D341Med (cell line): ENCODE data around the gene CPA3.

ENCODE experiments used
- DNase-seq: peaks from one replicate; pipeline ENCODE4 v3.0.0; 2012; ENCODE audit warnings: low spot score

The CPA3 gene

GRCh38 chr3:148861277-148861869 lies 3.7 kb upstream of the CPA3 start:
- peak; percentile 51 for DNase-seq

GRCh38 chr3:148863297-148863696 lies 1.8 kb upstream of the CPA3 start:
- DNase-seq: no peak

DNA sequence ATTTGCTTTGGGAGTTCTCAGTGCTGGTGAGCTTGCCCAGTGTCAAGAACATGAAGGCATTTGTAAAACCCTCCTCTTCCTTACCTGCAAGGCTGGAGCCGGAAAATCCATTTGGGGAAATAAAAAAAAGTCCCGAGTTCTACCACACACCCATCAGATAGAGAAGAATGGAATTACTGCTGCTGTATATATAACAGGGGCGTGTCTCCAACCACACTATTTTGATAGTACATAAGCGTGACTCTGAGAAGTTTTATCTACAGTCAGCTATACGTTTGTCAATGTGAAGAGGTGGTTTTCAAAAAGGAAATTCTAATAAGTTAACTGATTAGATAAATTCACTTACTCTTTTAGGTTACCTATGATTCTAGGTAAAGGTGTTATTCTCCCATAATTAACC lies 1.3 kb upstream of the CPA3 start:
- DNase-seq: no peak

- no peak for DNase-seq
Observed at GRCh38 chr3:148866261-148866660, 1.2 kb downstream of the CPA3 start.

- DNase-seq: no peak
Observed at GRCh38 chr3:148873270-148873927, 8.3 kb downstream of the CPA3 start.

DNA sequence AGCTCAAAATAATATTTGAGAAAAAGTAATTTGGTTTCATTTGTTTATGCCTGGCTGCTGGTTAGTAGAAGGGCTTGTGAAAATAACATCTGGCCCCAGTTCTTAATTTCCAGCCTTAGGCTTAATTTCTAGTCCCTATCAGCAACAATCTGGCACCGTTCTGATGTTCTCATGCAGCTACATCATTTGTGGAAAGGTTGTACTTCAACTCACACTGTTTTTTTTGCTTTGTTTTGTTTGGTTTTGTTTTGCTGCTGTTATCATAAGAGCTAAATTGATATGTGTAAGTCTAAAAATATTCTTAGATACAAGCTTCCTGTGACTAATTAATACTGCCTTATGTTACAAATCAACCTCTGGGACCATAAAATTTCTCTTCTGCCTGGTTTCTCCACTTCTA lies 8.9 kb downstream of the CPA3 start:
- no peak for DNase-seq

- DNase-seq: no peak
Observed at GRCh38 chr3:148878095-148878494, 13.0 kb downstream of the CPA3 start.

- DNase-seq: no peak
Observed at GRCh38 chr3:148879256-148879655, 14.2 kb downstream of the CPA3 start.

DNA sequence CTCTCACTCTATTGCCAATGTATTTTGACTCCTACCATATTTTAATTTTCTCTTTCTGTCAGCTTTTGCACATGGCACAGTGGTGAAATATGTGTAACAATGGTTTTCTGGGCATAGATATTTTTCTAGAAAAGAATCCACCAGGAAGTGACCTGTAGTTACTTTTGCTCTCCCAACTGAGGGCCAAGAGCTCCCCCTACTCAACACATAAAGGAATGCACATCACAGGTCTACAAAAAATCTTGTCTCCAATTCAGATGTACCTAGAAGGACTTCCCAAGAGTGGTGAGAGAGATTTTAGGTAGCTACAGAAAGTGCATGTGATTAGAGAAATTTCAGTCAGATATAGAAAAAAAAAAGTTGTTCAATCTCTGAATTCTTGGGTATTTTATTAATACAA lies 15.6 kb downstream of the CPA3 start:
- DNase-seq: peak; percentile 24

- DNase-seq: no peak
Observed at GRCh38 chr3:148881286-148881685, 16.2 kb downstream of the CPA3 start.

DNA sequence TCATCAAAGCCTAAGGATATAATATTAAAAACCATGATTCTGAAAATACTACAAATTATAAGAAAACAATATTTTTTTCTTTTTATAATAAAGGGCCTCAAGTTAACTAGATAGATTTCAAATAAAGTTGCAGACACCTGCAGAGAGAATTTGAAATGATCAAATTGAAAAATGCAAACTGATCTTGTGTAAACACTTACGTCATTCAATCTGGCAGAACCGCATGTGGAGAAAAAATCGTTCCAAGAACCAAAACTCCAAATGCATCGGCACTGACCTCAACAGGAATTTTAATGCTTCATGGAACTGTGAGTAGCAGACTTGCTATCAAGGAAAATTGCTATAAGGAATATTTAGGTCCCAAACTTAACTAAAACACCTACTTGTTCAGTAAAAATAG lies 17.2 kb downstream of the CPA3 start:
- DNase-seq: no peak

DNA sequence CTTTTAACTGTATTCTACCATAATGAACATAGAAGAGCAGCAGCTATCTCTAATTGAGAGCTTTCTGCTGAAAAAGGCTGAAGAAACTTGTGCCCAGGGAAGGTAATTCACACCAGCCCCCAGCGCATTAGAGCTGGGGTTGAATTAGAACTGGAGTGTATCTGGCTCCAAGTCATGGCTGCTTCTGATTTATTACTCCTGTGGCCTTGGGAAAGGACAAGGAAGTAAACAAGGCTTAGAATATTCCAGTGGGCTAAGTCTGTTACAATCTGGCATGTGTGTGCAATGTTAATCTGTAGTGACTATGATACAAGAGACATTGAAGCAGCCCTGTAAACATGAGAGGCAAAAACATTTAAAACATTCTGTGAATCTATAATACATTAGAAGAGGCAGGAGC lies 18.1 kb downstream of the CPA3 start:
- DNase-seq: no peak

DNA sequence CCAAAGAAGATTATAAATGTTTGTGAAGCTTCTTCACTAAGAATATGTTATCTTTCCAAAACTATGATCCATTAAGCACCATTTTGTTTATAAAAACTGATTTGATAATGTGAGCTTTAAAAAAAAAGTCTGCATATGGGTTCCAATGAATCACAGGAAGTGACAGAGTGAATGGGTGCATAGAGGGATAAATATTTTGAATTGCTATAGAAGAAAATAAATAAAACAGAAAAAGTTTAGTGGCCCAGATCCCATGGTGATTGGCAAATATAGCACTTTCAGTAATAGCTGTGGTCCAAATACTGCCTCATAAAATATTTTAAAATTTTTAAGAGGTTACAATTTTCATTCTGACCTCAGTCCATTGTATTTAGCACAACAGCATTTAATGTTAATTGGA lies 19.2 kb downstream of the CPA3 start:
- DNase-seq: no peak

DNA sequence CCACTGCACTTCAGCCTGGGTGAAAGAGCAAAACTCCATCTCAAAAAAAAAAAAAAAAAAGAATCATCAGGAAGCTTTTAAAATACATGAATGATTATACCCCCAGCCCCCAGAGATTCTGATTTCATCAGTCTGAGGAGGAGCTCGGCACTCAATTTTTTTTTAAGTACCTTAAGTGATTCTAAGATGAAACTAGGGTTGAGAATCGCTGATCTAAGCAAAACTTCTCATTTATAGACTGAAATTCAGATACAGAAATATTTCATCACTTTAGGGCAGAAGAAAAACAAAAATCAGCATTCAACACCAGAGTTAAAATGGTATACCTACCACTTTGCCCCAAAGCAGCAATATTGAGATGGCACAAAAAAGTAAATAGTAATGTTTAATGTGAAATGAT lies 24.7 kb downstream of the CPA3 start:
- DNase-seq: no peak

DNA sequence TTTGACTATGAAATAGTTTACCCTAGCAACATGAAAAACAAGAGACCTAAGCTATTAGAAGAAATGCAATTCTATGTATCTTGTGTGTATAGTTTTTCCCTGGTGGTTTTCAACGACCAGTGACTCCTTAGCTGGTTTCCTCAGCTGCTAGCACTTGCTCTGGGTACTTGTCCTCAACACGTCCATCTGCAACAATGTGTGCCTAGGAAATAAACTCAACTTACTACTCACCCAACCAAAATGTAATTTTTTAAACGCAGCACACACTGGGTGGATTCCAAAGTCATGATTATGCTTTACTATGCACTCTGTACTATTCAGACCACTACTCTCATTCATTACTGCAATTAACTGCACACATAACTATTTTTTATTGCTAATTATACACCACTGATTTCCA lies 31.0 kb downstream of the CPA3 start:
- no peak for DNase-seq

DNA sequence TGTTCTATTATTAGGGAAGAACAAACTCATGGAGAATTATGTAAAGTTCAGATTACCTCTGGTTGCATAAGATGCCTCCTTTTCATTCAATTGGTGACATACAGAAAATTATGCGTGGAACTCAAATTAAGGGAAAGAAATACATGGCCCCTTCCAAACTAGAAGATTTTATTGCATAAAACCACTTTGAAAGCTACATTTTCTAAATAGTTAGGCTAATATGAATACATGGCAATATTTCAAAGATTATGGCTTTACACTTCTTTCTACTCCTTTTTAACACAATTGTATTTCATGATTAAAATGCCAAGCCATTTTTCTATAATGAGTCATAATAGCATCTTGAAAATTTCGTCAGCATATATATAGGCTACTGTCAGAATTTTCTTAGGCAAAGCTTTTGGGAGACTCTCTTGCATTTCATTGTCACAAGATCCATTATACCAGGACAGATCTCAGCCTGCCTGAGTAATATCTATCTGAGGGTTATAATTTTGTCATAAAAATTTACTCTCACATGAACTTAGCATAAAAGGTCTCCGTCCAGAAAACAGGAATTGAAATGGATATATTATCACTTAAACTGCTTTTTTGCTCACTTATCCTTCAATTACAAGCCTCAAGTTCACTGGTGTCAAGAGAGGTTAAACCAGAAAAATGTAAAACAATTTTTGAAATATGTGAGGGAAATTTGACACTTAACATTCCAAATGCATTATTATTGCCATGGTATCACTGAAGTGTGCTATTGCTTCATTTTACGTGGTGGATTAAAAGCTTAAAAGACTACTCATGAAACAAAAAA lies 37.1 kb downstream of the CPA3 start:
- DNase-seq: no peak

DNA sequence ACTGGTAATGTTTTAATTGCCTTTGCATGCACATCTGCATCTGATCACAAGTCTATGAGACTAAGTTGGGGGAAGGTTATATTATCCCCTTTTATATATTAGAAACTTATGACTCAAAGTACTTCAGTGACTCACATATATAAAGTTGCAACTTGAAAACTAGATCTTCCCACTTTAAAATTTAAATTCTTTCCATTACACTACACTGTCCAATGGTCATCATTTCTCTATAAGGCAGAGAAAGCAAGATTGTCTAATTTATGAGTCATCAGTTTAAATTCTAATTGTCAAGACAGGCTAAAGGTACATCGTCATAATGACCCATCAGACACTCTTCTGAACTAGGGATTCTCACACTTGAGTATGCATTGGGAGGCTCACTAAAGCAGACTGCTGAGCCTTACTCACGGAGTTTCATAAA lies 37.9 kb downstream of the CPA3 start:
- no peak for DNase-seq

- DNase-seq: no peak
Observed at GRCh38 chr3:148903941-148904340, 38.8 kb downstream of the CPA3 start.

GRCh38 chr3:148906667-148907066 lies 41.6 kb downstream of the CPA3 start:
- DNase-seq: no peak

GRCh38 chr3:148911173-148911572 lies 46.1 kb downstream of the CPA3 start:
- DNase-seq: no peak

DNA sequence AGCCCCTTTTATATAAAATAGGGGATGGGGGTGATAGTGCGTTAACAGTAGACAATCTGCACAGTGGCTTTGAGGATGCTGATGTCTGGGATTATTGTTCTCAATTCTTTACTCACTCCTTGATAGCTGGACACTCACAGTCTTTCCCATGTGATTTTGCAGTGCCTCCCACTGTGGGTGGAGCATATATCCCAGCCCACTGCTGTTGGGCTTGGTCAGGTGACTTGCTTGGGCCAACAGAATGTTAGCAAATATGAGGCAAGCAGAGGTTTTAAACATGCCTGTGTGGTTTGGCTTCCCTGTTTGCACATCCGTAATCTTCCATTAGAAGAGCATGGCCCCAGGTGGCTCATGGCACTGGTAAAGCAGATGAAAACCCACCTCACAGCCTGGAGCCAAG lies 46.5 kb downstream of the CPA3 start:
- no peak for DNase-seq

DNA sequence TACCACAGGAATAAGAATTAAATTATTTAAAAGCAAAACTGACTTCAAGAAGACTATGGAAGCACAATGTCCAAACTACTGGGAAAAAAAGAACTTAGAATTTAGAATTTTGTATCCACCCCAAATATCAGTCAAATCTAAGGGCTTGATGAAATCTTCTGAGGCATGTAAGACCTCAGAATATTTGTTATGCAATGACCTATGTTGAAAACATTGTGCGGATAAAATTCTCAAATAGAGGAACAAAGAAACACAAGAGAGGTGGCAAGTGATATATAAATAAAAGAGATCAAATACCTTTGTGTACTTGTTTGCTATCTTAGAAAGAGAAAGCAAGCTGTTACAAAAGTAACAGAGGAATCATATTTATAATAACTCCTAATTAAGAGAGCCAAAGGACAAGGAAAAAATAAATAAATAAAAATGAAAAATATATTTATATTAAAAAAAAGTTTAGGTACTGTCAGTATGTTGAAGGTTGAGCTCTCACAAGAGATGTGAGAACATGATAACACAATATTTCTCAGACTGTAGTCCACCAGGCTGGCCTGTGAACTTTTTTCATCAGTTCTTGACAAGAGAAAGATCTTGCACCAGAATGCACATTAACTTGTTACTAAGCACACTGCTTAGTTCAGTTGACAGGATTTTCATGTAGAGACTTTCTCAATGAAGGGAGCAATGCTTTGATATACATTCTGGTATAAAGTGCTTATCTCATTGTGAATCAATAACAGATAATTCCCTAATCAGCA lies 50.0 kb downstream of the CPA3 start:
- no peak for DNase-seq

DNA sequence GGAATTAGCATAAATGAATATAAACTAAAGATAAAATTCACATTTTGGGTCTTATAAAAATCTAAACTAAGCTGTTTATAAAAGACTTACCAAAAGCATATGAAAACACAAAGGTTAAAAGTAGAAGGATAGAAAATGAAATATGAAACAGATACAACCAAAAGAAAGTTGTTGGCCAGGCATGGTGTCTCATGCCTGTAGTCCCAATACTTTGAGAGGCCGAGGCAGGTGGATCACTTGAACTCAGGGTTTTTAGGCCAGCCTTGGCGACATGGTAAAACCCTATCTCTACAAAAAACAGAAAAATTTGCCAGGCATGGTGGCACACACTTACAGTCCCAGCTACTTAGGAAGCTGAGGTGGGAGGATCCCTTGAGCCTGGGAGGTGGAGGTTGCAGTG lies 51.0 kb downstream of the CPA3 start:
- no peak for DNase-seq
